GM18526 (cell line): Measurements from ENCODE around the gene UAP1L1.

ENCODE experiments used
- POLR2A ChIP-seq: IDR thresholded peaks from 3 replicates; pipeline ENCODE4 v1.6.1; 2011; ENCODE audit not compliant: insufficient read length; ENCODE audit errors: extremely low read depth

UAP1L1 gene

DNA sequence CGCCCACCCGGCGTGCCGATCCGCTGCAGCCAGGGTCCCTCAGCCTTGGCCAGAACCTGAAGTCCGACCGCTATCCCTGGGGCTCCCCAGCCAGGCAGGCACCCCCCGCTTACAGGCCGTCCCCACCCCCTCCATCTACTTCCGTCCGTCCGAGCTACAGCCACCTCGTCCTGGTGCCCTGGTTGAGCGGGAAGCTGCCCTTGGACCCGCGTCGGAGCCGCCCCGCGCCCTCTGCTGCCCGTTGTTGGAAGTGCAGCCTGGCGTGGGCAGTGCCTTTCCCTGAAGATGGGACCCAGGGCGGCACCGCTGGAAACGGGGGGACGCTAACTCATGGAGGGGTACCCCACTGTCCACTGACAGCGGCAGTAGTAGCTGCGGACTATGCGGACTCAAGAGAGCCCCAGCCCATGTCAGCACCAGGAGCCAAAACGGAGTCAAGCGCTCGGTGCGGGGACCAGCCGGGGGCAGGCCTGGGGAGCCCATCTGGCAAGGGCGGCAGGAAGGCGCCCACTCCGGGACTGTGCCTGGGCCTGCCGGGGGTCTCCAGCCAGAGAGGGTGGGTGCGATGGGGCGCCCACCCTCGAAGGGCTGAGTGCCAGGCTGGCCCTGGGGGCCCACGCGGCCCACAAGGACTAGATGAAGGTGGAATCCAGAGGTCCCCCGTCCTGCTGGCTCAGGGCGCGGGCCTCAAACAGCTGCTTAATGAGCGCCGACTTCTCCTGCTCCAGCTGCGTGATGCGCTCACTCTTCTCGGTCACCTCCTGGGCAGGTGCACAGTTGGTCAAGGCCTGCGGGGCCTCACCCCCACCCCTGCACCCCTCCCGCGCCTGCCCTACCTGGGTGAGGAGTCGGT, 13.1 kb upstream of the UAP1L1 start:
- TF ChIP-seq POLR2A = no peak

- no peak for TF ChIP-seq POLR2A
These were observed 12.5 kb upstream of the UAP1L1 start for GRCh38 chr9:137064880-137065164.

GRCh38 chr9:137065336-137065967, 11.9 kb upstream of the UAP1L1 start:
- no peak for TF ChIP-seq POLR2A

DNA sequence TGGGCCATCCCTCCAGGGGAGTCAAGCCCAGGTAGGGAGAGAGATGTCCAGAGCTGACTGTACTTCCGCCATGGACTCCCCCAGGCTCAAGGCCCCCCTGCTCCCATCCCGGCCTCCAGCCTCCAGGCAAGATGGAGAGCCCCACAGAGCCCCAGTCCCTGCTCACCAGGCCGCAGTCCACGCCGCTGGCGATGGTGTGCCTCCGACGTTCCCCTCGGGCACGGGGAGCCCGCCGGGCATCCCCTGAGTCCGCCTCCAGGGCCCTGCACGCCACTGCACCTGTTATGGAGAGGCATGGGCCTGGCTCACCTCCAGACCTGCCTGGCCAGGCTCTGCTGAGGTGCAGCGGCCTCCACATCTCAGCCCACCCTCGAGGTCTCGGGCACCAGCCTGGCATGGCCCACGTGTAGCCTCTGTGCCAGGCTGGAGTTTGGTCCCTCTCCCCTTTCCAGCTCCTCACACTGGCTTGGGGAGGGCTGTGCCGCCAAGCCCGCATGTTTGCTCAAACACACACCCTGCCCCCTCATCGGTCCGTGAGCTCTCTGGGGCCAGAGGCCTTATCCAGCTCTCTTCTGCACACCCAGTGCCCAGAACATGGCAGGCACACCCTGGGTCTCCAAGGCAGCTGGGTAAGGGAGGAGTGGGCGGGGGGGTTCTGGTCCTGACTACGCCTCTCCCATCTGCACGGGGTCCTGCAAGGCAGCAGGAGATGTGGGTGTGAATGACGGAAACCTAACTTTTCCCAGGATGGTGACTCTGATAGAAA, 11.0 kb upstream of the UAP1L1 start:
- TF ChIP-seq POLR2A = no peak

DNA sequence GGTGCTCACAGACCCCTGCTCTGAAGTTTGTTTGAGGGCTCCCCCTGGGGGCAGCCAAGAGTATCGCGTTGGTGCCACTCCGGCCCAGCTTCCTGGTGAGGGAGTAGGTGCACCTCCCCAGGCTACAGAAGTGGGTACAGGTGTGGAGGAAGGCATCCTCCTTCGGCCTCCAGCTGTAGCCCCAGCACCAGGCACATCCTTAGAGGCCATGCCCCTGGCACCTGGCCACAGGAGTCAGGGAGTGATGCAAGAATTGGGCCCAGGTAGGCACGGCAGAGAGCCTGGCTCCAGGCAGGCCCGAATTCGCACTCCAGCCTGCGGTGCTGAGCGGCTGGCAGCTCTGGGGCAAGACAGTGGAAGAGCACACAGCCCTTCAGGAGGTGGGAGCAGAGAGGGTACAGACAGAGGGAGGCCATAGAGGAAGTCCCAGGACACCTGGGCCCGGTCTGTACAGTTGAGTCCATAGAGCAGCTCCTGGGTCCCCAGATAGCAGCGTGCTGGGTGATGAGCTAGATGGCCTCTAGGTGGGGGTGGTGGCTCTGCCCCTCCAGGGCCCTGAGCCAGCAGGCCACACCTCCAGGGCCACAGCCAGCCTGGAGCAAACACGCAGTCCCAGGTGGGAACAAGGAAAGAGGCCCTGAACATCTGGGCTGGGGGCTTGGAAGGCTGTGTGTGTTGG, 9.3 kb upstream of the UAP1L1 start:
- no peak for TF ChIP-seq POLR2A

GRCh38 chr9:137068539-137069507, 8.5 kb upstream of the UAP1L1 start:
- no peak for TF ChIP-seq POLR2A

- TF ChIP-seq POLR2A = no peak
These were observed 7.7 kb upstream of the UAP1L1 start for GRCh38 chr9:137069508-137070091.

- TF ChIP-seq POLR2A = peak; percentile 70
These were observed 7.0 kb upstream of the UAP1L1 start, which contains the start of gene SAPCD2 for GRCh38 chr9:137070201-137070905. Gene SAPCD2 (minus strand): TSS chr9:137070557. CDS start chr9:137070460, 97 bp downstream.

- no peak for TF ChIP-seq POLR2A
These were observed 6.4 kb upstream of the UAP1L1 start for GRCh38 chr9:137070906-137071275.

DNA sequence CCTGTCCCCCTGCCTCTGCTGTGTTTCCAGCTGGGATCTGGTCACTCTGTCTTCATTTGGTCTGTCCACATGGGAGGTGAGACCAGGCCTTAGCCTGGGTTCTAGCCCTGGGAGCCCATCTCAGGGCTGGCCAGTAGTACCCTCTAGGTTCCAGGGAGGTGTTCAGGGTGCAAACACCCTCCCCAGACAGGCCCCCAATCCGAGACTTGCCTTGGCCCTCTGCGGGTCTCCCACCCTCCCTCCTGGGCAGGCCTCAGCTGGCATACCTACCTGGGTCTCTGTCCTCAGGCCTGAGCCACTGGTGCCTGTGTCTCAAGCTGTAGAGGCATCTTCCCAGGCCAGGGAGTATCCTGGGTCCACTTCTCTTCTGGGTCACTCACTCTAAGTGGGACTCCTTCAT, 6.0 kb upstream of the UAP1L1 start:
- TF ChIP-seq POLR2A = no peak

DNA sequence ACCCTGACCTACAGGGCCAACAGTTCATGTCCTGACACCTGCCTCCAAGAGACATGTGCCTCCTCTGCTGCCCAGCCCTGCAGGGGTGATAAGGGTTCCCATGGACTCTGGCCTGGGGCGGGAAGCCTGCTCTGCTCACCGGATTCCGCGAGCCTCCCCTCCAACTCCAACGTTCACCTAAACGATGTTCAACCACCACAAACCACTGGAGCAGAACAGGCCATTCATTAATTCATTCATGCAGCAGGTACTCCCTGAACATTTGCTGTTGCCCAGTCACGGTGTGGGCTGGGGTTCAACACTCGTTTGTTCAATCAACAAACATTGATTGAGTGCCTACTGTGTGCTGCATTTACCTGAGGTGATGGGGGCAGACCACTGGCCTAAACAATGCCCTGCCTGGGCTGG, 3.3 kb upstream of the UAP1L1 start:
- no peak for TF ChIP-seq POLR2A

- no peak for TF ChIP-seq POLR2A
These were observed 2.6 kb upstream of the UAP1L1 start for GRCh38 chr9:137074657-137075274.

- no peak for TF ChIP-seq POLR2A
These were observed 2.0 kb upstream of the UAP1L1 start for GRCh38 chr9:137075275-137075775.

GRCh38 chr9:137076636-137077009, 694 bp upstream of the UAP1L1 start:
- TF ChIP-seq POLR2A = no peak
